Left hindlimb (tissue), 1 donor: ENCODE results near the gene FAM110D.

Experiments used
- DNase-seq: peaks from one replicate; pipeline ENCODE4 v3.0.0-alpha.2; 2018

FAM110D gene

GRCh38 chr1:26190373-26190987 is 31.6 kb downstream of the FAM110D start, which contains the start of gene CATSPER4:
Gene CATSPER4 (plus strand): TSS chr1:26190602. CDS start chr1:26190628, 26 bp downstream.
- no peak for DNase-seq

GRCh38 chr1:26191739-26192138 is 32.9 kb downstream of the FAM110D start:
- no peak for DNase-seq

- no peak for DNase-seq
Measured at GRCh38 chr1:26195805-26196204, 36.9 kb downstream of the FAM110D start.

GRCh38 chr1:26197301-26197700 is 38.4 kb downstream of the FAM110D start:
- no peak for DNase-seq

- DNase-seq, result no peak
Measured at GRCh38 chr1:26197813-26198212, 38.9 kb downstream of the FAM110D start.

DNA sequence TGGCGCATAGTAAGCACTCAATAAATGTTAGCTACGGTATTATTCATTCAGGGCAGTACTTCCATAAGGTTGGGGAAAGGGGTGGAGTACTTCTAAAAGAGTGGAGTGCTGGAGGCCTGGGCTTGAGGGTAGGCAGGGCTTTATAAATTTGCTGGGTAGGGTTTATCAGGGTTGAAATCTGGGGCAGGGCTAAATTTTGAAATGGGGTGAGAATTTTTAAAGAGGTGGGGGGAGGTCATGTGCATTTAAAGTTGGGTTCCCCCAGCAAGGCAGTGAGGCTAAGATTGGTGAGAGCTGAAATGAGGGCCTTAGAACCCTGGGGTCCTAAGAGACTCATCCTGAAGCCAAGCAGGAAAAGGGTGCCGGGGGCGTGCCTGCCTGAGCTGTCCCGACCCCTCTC is 41.5 kb downstream of the FAM110D start:
- DNase-seq, result no peak

- no peak for DNase-seq
Measured at GRCh38 chr1:26203642-26204318, 44.9 kb downstream of the FAM110D start.

DNA sequence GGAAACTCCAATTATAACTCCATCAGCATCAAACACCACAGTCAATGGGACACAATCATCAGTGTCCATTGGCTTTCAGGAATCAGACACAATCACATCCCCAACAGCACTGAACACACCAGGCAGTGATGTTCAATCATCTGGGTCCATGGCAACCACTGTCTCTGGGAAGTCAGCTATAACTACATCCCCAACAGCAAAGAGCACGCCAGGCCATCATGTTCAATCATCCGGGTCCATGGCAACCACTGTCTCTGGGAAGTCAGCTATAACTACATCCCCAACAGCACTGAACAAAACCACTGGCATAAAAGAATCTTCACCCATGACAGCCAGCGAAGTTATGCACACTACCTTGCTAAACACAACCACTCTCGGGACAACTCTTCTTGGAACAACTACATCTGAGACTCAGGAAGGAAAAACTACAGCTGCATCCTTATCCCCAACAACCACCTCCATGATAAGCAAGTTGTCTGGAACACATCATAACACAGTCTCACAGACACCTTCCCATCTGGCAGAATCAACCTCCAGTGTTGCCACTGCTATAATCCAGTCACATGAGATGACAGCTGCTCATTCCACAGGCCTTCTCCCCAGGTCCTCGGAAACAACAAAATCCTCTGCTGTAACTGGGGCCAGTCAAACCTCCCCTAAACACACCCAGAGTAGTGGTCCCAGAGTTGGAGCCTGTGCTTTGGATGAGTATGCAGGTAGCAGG is 51.4 kb downstream of the FAM110D start:
- no peak for DNase-seq

DNA sequence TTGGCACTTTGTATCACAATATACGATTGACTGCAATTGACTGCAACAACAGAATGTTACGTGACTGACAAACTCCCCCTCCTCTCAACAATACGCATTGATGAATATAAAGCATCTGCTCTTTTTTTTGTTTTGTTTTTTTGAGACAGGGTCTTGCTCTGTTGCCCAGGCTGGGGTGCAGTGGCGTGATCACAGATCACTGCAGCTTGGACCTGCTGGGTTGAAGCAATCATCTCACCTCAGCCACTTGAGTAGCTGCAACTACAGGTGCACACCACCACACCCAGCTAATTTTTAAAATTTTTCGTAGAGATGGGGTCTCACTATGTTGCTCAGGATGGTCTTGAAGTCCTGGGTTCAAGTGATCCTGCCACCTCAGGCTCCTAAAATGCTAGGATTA is 53.8 kb downstream of the FAM110D start:
- DNase-seq, result no peak

DNA sequence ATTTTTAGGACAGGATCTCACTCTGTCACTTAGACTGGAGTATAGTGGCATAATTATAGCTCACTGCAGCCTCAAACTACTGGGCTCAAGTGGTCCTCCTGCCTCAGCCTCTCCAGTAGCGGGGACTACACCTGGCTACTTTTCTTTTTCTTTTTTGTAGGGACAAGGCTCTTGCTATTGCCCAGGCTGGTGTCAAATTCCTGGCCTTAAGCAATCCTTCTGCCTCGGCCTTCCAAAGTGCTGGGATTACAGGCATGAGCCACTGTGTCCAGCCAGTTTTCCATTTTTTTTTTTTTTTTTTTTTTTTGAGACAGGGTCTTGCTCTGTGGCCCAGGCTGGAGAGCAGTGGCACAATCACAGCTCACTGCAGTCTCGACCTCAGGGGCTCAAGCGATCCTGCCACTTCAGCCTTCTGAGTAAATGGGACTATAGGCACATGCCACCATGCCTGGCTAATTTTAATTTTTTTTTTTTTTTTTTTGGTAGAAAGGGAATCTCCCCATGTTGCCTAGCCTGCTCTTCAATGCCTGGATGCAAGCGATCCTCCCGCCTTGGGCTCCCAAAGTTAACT is 54.5 kb downstream of the FAM110D start:
- no peak for DNase-seq
